Measurements from ENCODE around the gene RELT. TPM values are rescaled to one million over a fixed set of nuclear protein-coding genes. Genes with fewer than 3 reads are reported as not detected.

RELT gene
- 7.7 and 9.4 TPM in 2 replicates for total RNA-seq

GRCh38 chr11:73376160-73376802, at the start of gene RELT:
Gene RELT (plus strand): TSS chr11:73376399. CDS start chr11:73389137, 12,738 bp downstream.

Other genes with a start within 250 kb of the RELT start
- 14.1 and 15.5 TPM in 2 replicates for gene FCHSD2, start 234.1 kb upstream of the RELT start, total RNA-seq
- gene P2RY2, start 158.1 kb upstream of the RELT start, total RNA-seq, result 15.2 and 16.5 TPM in 2 replicates
- gene P2RY6, start 104.1 kb upstream of the RELT start, total RNA-seq, result 0.44 and 2.5 TPM in 2 replicates
- 24.0 and 27.3 TPM in 2 replicates for gene ARHGEF17, start 68.1 kb upstream of the RELT start, total RNA-seq
- 8.1 and 11.3 TPM in 2 replicates for gene FAM168A, start 221.7 kb downstream of the RELT start, total RNA-seq